Measurements from ENCODE around the gene EPHA3.

DNA sequence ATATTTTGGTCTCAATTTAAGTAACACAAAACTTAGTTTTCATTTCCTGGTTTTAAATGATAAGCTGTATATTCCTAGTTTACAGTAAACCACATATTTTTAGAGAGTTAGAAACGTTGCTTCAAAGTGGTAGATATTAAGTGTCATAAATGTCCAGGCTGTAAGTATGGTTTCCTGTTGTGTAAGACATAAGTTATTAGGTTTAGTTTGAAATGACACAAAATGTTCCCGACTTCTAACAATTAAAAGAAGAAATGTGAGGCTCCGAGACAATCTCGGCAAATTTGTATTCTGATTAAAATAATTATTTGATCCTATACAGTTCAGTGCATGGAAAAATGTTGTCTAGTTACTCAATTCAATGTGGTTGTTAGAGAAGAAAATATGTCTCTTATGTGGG is 387.3 kb downstream of the EPHA3 start:
- TF ChIP-seq POLR2A (IDR thresholded peaks at IDR 0.05) = no peak
- TF ChIP-seq, protein P1, sequence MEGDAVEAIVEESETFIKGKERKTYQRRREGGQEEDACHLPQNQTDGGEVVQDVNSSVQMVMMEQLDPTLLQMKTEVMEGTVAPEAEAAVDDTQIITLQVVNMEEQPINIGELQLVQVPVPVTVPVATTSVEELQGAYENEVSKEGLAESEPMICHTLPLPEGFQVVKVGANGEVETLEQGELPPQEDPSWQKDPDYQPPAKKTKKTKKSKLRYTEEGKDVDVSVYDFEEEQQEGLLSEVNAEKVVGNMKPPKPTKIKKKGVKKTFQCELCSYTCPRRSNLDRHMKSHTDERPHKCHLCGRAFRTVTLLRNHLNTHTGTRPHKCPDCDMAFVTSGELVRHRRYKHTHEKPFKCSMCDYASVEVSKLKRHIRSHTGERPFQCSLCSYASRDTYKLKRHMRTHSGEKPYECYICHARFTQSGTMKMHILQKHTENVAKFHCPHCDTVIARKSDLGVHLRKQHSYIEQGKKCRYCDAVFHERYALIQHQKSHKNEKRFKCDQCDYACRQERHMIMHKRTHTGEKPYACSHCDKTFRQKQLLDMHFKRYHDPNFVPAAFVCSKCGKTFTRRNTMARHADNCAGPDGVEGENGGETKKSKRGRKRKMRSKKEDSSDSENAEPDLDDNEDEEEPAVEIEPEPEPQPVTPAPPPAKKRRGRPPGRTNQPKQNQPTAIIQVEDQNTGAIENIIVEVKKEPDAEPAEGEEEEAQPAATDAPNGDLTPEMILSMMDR (IDR thresholded peaks at IDR 0.05) = no peak
- TF ChIP-seq POLR2AphosphoS5 (IDR thresholded peaks at IDR 0.05) = no peak

Measured in stomach (tissue), 4 donors.